Skeletal muscle satellite cell (primary cell): ENCODE data around the gene ZNF280B.
"Not testable (repeated sequence)": the region's sequence is repeated elsewhere in the genome, so short reads cannot be mapped to it uniquely, and the experiment has no call there.

Experiments
- H3K27me3 ChIP-seq: 2 replicates; pipeline ENCODE4 v1.7.0; 2013; ENCODE audit warnings: low read length; ENCODE audit not compliant: control insufficient read depth, insufficient read depth
- H3K36me3 ChIP-seq: 2 replicates; pipeline ENCODE4 v1.7.0; 2013; ENCODE audit warnings: mild to moderate bottlenecking, control low read depth, low read length; ENCODE audit not compliant: insufficient read depth
- H3K4me1 ChIP-seq: 2 replicates; pipeline ENCODE4 v1.7.0; 2013; ENCODE audit warnings: low read length; ENCODE audit not compliant: control insufficient read depth, insufficient read depth
- H3K4me2 ChIP-seq: 2 replicates; pipeline ENCODE4 v1.7.0; 2013; ENCODE audit warnings: mild to moderate bottlenecking, low read length
- H3K4me3 ChIP-seq: 2 replicates; pipeline ENCODE4 v1.7.0; 2013; ENCODE audit warnings: low read length
- H3K9ac ChIP-seq: 2 replicates; pipeline ENCODE4 v1.7.0; 2013; ENCODE audit warnings: mild to moderate bottlenecking, low read depth, low read length, moderate library complexity
- H3K9me3 ChIP-seq: replicated peaks from 2 replicates; pipeline ENCODE4 v1.7.0; 2013; ENCODE audit warnings: mild to moderate bottlenecking, control low read depth, low read length

ZNF280B gene

DNA sequence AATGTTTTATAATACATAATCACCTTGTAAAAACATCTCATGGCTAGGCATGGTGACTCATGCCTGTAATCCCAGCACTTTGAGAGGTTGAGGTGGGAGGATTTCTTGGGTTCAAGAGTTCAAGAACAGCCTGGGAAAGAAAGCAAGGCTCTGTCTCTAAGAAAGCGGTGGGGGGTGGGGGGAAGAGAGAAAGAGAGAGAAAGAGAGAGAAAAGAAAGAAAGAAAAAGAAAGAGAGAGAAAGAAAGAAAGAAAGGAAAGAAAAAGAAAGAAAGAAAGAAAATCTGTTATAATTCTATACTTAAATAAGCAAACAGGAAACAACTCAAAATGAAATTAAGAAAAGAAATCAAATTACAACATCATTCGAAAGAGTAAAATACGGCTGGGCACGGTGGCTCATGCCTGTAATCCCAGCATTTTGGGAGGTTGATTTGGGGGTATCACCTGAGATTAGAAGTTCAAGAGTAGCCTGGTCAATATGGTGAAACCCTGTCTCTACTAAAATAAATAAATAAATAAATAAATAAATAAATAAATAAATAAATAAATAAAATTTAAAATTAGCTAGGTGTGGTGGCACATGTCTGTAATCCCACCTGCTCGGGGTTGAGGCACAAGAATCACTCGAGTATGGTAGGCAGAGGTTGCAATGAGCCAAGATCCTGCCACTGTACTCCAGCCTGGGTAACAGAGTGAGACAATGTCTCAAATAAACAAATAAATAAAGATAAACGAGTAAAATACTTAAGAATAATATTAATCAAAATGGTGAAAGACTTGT lies 65.4 kb downstream of the ZNF280B start:
- Histone ChIP-seq H3K27me3 (peaks cover 27% of the 10 kb centered on the region), H3K4me3 (no peak overlapping the region), H3K4me2 (no peak overlapping the region), H3K9ac (no peak overlapping the region), H3K4me1 (no peaks in the 10 kb centered on the region), H3K36me3 (no peaks in the 10 kb centered on the region), H3K9me3 (no peaks in the 10 kb centered on the region)

DNA sequence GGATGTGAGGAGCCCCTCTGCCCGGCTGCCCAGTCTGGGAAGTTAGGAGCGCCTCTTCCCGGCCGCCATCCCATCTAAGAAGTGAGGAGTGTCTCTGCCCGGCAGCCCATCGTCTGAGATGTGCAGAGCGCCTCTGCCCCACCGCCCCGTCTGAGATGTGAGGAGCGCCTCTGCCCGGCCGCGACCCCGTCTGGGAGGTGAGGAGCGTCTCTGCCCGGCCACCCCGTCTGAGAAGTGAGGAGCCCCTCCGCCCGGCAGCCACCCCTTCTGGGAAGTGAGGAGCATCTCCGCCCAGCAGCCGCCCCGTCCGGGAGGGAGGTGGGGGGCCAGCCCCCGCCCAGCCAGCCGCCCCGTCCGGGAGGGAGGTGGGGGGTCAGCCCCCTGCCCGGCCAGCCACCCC lies 66.9 kb downstream of the ZNF280B start:
- H3K36me3 ChIP-seq, H3K4me1 ChIP-seq, H3K4me3 ChIP-seq, H3K4me2 ChIP-seq, H3K9ac ChIP-seq, H3K9me3 ChIP-seq: not testable (repeated sequence)
- H3K27me3 ChIP-seq = peaks cover 21% of the 10 kb centered on the region

- H3K9me3 ChIP-seq = no peaks in the 10 kb centered on the region
- no peak overlapping the region for H3K9ac ChIP-seq
- H3K27me3 ChIP-seq = peaks cover 21% of the 10 kb centered on the region
- H3K36me3 ChIP-seq = no peaks in the 10 kb centered on the region
- H3K4me2 ChIP-seq = no peak overlapping the region
- no peak overlapping the region for H3K4me3 ChIP-seq
- H3K4me1 ChIP-seq = no peaks in the 10 kb centered on the region
Observed at GRCh38 chr22:22440188-22440587, 68.4 kb downstream of the ZNF280B start.
